Hematopoietic multipotent progenitor cell (in vitro differentiated cells): ENCODE measurements around the gene ARHGAP22. TPM values are rescaled to one million over a fixed set of nuclear protein-coding genes. Genes with fewer than 3 reads are reported as not detected.
A peak's percentile ranks its signal among the peaks of the same experiment; 100 is the strongest.
"Not testable (repeated sequence)": the region's sequence is repeated elsewhere in the genome, so short reads cannot be mapped to it uniquely, and the experiment has no call there.

ENCODE experiments used
- DNase-seq, 3 donors: peaks; one replicate each; pipeline ENCODE4 v3.0.0-alpha.2; 2011 to 2015; ENCODE audit warnings: low read depth in 2 of 3, low spot score in 2 of 3
- total RNA-seq: library from RNA; depleted of rRNA; stranded (reverse); fragments of >200 nt; gene quantifications from one replicate; pipeline ENCODE4 v1.2.3, GENCODE V29; 2012

Gene ARHGAP22
- total RNA-seq, 1 donor, result 67.3 TPM

DNA sequence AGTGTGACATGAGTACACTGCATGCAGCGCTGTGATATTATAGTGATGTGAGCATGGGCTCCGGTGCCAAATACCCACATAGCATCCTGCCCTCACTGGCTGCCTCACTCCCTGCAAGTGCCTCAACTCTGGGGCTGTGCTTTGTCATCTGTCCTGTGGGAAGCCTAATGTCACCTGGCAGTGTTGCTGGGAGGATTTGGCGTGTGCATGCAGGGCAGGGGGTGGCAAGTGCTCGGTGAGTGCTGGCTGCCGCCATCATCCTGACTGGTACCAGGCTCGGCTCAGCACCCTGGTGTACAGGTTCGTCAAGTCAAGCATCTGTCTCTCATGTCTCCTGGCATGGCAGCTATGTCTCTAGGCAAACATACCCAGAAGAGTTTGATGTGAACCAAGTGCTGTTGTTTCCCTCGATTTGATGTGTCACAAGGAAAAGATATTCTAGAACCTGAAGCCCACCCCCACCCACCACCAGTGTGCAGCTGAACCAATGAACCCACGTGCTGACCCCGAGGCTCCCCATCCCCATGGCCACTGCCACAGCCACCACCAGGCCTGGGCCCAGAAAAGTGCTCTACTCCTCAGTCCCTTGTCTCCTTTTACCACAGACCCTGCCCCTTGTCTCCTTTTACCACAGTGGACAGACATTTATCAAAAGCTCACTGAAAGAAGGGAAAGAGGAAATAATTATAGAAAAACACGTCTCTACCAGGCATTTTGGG lies 162.6 kb downstream of the ARHGAP22 start:
- DNase-seq, result no peak

DNA sequence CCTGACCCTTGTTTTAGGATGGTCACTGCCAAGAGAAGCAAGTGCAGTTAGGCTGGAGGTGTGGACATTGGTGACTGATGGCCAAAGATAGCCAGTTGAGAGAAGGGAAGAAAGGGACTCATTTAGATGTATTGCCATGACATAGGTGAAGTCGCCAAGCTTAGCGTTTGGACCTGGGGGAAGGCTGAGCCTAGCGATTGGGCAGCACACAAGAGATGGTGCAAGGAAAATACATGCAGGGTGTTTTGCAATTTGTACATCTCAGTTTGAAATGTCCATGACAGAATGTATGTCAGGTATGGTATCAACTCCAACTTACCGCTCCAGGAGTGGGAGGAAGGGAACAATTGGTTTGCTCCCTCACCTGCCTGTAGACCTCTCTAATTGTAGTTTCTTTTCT lies 164.1 kb downstream of the ARHGAP22 start:
- no peak for DNase-seq

DNA sequence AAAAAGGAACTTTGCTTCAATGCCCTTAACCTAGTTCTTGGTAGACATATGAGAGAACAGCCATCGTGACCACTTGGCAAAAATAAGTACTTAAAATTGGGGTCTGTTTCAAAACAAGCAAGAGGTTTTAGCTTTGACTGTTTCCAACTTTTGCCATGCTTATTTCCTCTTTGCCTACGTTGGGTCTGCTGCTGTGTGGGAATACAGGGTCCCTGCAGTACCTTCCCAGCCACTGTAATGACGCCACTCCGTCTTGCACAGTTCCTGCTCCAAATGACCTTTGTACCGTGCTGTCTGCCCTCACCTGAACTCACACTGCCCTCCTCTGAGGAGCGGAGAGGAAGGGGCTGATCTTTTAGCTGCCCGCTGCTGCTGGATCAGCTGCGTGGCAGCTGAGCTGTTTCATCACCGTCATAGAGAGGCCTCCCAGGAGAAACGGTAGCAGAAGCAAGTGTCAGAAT lies 165.3 kb downstream of the ARHGAP22 start:
- no peak for DNase-seq

DNA sequence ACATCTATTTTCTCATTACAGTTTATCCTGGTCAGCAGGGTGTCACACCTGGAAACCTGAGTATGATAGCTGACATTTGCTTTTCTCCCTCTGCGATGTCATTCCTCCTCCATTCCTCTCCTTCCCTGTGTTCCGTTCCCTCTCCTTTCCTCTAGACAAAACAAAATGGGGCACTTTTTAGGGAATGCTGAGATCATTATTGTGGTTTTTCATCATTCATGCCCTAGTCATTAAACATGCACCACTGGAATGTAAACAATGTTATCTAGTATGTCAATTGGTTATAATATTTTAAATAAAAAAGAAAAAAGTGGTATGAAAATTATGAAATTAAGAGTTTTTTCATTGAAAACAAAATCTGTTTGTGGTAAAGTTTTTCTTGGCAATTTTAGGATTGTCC lies 165.8 kb downstream of the ARHGAP22 start:
- DNase-seq, result no peak

DNA sequence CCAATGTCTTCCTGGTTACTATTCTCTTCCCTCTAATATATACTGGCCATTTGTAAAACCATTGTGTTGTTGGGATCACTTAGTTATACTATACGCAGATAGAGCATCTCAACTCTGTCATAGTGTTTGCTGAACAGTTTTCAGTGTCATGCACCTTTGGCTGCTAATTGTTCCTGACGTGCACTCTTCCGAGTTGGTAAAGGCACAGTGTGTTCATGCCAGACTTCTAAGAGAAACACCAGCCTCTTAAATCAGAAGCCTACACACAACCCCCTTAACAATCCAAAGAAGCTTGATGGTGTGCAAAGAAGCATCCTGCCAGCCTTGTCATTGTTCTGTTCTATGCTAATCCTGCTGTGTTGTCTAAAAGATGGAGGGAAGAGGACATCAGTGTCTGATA lies 167.3 kb downstream of the ARHGAP22 start:
- no peak for DNase-seq

DNA sequence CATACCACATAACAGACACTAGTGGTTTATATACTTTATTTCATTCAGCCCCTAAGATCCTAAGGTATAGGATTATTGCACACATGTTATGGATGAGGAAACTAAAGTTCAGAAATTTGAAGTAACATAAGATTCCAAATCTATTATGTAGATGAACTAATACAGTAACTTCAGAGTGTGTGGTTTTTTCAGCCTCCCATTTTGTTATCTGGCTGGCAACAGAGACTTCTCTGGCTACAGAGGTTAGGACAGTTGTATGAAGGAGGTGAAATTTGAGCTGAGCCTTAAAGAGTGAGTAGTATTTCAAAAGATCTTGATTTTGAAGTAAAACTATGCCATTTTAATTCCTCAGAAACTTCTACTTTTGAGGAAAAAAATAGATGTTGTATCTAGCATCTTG lies 173.0 kb downstream of the ARHGAP22 start:
- DNase-seq, result no peak

DNA sequence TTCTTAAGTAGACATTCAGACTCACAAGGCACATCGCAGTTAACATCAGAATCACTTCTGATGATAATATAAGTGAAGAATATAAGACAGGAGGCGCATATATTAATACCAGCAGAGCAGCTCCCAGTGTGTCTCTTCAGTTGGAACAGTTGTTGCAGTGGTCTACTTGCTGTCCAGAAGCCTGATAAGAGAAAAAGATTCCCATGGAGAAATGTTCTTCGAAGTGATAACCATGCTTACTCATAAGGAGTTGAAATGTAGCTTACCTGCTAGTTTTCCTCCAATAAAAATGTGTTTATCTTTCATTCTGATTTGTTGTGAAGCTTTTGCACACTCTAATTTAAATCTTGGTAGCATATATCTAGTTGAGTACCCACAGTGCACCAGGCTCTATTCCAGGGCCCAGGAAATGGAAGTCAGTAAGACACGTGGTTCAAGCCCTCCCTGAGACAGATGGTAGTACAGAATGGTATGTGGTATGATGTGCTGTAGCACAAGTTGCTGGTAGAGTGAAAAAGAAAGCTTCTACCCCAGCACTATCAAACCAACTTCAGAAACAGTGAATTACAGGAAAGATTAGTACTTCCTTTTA lies 174.4 kb downstream of the ARHGAP22 start:
- no peak for DNase-seq

DNA sequence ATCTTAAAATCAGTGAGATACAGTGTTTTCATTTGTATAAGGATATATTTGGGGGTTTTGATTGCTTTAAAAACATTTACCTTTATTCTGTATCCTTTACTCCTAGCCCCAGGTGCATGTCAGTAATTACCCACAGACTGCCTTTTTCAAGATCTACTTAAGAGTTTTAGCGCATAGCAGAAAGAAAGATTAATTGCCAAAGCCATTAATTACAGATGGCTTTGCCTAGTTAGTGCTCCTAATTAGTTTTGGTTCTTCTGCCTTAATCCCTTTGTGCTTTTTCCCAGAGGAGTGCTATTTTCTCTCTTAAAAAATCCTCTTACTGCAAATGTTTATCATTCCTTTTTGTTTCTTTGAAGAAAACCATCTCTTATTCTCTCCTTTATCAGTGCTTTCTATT lies 175.6 kb downstream of the ARHGAP22 start:
- no peak for DNase-seq

DNA sequence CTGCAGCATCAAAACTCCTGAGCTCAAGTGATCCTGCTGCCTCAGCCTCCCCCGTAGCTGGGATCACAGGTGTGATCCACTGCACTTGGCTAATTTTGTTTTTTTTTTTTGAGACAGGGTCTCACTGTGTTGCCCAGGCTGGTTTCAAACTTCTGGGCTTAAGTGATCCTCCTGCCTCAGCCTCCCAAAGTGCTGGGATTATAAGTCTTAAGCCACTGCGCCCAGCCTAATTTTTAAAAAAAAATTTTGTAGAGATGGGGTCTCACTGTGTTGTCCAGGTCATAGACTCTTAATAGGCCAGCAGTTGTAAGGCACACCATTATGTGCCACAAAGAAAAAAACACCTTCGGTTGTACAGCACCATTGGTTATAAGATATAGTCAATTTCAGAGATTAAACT lies 176.0 kb downstream of the ARHGAP22 start:
- no peak for DNase-seq

DNA sequence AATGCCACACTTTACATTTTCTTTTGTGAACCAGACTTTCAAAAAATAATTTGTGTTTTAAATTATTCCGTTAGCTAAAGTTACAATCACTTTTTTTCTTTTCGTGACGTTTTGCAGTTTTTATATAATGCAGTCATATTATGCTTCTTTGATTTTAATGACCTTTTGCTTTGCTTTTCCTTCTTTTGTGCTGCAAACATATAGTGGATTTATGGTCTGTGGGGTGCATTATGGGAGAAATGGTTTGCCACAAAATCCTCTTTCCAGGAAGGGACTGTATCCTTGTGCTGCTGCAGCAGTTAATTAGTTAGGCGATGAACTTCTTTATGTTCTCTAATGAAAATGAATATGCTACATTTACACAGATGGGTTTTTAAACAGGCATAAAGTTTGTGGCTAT lies 181.0 kb downstream of the ARHGAP22 start:
- DNase-seq, result no peak

DNA sequence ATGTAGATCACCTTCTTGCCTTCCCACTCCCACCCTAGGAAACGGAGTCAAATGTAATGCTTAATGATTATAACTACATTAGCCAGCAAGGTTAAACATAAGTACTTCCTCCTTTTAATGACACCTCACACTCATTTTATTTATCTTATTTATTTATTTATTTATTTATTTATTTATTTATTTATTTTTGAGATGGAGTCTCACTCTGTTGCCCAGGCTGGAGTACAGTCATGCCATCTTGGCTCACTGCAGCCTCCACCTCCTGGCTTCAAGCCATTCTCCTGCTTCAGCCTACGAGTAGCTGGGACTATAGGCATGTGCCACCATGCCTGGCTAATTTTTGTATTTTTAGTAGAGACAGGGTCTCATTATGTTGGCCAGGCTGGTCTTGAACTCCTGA lies 183.0 kb downstream of the ARHGAP22 start:
- not testable (repeated sequence) for DNase-seq

DNA sequence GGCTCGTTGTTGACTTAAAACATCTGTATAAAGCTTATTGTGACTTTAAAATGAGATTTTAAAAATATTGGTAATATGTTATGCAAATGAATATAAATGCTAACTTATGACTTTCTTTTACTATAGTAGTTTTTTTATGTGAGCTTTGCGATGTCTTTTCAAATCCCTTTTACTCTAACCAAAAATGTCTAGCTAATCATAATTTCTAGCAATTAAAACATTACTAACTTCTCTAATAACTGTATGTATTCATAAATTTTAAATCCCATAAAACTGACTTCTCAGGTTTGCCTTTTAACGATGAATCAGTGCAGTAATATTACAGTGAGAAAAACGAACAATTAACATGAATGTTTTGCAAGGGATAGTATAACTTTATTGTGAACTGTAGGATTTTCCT lies 185.2 kb downstream of the ARHGAP22 start:
- DNase-seq, result no peak

DNA sequence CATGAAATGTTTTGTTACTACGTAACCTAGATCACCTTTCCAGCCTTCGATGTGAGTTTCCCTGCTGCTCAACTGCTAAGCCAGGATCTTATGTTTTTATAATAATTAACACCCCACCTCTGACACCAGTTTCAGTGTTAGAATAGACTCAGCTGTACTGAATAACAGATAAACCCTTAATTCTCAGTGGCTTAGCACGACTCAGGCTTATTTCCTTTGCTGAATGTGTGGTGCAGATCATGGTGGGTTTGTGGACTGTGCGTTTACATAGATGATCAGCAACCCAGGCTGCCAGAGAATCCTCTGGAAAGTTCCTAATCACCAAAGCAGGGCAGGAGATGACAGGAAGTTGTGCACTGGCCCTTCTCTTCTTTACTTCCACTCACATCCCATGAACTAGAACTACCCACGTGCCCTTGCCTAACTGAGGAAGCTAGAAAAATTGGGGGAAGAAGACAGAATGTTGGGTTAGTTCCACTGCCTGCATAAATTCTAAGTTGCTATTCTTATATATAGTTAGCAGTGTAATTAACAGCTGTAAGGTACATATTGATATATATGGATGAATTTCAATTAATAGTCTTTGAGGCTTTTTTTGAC lies 186.6 kb downstream of the ARHGAP22 start:
- DNase-seq, result no peak

DNA sequence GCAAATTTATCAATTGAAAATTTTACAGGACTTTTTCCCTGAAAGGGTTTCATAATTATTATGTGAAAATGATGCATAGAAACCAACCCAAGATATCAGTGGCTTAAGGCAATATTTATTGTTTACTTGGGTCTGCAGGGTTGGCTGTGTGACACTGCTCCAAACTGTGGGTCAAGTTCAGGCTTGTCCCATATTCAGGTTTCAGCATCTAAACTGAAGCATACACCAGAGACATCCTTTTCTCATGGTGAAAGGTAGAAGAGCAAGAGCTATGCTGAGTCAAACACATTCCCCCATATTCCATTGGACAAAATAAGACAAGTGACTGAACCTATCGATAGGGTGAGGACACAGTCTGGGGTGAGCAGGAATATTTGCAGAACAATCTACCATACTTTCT lies 187.5 kb downstream of the ARHGAP22 start:
- no peak for DNase-seq

DNA sequence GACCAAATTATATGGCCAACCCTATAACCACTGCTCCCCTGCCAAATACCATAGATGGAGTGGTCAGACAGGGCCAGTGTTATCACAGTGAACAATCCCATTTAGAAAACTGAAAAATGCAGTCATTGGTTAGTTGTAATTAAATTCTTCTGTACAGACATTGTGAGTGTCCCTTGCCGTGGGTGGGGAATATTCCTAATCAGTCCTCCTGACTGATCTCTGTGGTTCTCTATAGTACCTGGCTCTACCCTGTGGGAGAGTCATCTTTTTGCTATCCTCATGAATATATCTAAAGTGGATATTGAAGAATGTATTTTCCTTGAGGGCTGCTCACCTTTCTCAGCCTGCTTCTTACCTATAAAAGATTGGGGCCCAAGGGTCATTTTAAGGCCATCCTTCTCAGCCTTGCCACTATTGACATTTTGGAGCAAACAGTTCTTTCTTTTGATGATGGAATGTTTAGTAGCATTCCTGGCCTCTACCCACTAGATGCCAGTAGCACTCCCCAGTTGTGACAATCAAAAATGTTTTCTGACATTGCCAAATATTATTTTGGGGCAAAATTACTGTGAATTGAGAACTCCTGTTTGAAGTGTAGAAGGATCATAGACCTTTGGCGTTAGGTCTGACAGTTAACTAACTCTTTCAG lies 188.2 kb downstream of the ARHGAP22 start:
- DNase-seq, result peak in 1 of 3 donors; percentile 13

DNA sequence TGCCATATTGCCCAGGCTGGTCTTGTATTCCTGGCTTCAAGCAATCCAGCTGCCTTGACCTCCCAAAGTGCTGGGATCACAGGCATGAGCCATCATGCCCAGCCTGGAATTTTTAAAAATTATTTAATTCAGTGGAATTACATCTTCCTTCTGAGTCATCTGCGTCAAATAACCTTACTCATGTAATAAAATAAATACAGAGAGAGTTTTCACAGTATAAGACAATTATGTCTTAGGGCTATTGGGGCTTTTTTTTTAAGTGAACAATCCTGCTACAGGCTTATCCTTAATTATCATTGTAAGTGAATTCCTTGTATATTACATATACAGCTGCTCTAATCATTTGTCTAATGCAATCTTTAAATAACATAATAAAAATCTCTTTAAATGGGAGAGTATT lies 190.1 kb downstream of the ARHGAP22 start:
- no peak for DNase-seq

DNA sequence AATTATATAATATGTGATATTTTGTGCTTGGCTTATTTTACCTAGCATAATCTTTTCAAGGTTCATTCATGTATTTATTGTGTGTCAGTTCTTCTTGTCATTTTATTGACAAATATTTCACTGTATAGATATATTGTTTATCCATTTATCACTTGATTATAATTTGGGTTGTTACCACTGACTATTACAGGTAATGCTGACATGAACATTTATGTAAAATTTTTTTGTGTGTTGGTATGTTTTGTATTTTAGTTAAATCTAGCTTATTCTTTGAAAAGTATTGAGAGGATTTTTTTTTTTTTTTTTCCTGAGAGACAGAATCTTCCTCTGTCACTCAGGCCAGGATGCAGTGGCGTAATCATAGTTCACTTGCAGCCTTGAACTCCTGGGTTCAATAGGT lies 190.7 kb downstream of the ARHGAP22 start:
- DNase-seq, result no peak

DNA sequence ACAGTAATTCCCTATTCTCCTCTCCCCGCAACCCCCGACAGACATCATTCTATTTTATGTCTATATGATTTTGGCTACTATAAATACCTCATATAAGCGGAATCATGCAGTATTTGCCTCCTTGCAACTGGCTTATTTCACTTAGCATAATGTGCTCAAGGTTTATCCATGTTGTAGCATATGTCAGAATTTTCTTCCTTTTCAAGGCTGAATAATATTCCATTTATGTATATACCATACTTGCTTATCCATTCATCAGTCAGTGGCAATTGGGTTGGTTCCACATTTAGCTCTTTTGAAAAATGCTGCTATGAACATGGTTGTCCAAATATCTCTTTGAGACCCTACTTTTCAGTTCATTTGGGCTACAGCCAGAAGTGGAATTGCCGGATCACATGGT lies 191.9 kb downstream of the ARHGAP22 start:
- DNase-seq, result no peak

DNA sequence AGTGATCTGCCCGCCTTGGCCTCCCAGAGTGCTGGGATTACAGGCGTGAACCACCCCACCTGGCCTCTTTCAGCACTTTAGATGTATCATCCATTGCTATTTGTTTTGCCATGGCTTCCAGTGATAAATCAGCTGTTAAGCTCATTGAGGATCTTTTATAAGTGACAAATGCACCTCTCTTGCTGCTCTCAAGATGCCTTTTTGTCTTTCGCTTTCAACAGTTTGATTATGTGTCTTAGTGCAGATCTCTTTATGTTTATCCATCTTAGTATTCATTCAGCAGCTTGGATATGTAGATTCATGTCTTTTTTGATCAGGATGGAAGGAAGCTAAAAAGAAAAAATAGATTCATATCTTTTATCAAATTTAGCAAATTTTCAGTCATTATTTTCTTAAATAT lies 192.8 kb downstream of the ARHGAP22 start:
- peak in 1 of 3 donors; percentile 29 for DNase-seq

DNA sequence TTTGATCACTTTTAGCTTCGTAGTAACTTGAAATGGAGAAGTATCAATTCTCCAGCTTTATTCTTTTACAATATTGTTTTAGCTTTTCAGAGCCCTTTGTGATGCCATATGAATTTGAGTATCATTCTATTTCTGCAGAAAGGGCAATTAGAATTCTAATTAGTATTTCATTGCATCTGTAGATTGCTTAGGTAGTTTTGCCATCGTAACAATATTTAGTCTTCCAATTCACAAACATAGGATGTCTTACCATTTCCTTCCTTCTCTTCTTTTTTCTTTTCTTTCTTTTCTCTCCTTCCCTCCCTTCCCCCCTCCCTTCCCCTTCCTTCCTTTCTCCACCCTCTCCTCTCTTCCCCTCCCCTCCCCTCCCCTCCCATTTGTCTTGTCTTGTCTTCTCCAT lies 193.4 kb downstream of the ARHGAP22 start:
- DNase-seq, result no peak

DNA sequence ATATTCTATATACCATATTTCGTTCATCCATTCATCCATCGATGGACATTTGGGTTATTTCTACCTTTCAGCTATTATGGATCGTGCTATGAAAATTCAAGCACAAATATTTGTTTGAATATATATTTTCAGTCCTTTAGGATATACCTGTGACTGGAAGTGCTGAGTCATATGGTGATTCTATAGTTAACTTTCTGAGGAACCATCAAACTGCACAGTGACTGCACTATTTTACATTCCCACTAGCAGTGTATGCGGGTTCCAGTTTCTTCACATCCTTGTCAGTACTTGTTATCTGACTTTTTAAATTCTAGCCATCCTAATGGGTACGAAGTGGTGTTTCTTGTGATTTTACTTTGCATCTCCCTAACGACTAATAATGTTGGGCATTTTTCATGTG lies 194.4 kb downstream of the ARHGAP22 start:
- no peak for DNase-seq

DNA sequence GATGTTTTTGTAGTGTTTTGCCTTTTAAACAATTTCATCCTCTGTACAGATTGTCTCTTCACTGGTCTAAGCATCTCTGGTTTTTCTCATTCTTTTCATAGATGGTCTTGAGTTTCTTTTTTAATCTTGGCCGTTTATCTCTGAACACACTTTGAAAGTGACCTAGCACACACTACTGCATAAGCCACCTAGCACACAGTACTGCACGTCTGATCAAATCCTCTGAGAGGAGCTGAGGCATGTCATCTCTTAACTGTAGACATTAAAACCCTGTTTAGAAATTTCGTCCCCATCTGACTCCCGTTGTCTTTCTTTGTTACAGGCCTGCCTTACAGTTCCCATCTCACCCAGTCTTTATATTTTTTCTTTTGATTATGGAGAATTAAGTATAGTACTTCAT lies 198.2 kb downstream of the ARHGAP22 start:
- no peak for DNase-seq
